Colon (tissue), 2 donors: Measurements from ENCODE around the gene TMEM256.

Experiments used
- FAIRE-seq: peaks from 2 replicates; lab custom pipeline; 2012; peaks lifted over from hg19 to GRCh38; lab: Jason Lieb, UNC
- donor health status: control.
- donor health status: control.

TMEM256 gene

GRCh38 chr17:7429722-7430121 is 25.8 kb upstream of the TMEM256 start:
- FAIRE-seq = no peak

- no peak for FAIRE-seq
Measured at GRCh38 chr17:7428557-7428956, 24.7 kb upstream of the TMEM256 start, which contains the start of gene SPEM3. TSS of gene SPEM3 (plus strand) at chr17:7428857. CDS start at chr17:7428903, 46 bp downstream.

- no peak for FAIRE-seq
Measured at GRCh38 chr17:7427549-7427948, 23.7 kb upstream of the TMEM256 start.

- no peak for FAIRE-seq
Measured at GRCh38 chr17:7426896-7427489, 23.1 kb upstream of the TMEM256 start.

- FAIRE-seq = no peak
Measured at GRCh38 chr17:7426203-7426863, 22.4 kb upstream of the TMEM256 start.

- FAIRE-seq = no peak
Measured at GRCh38 chr17:7425756-7426155, 21.9 kb upstream of the TMEM256 start.

- no peak for FAIRE-seq
Measured at GRCh38 chr17:7425316-7425715, 21.4 kb upstream of the TMEM256 start, which contains the start of gene SPEM2. TSS of gene SPEM2 (plus strand) at chr17:7425616. CDS start at chr17:7425689, 73 bp downstream.

- no peak for FAIRE-seq
Measured at GRCh38 chr17:7423679-7424078, 19.8 kb upstream of the TMEM256 start.

- no peak for FAIRE-seq
Measured at GRCh38 chr17:7421186-7421585, 17.3 kb upstream of the TMEM256 start.

GRCh38 chr17:7419819-7420610 is 16.1 kb upstream of the TMEM256 start, which contains the start of gene SPEM1:
TSS of gene SPEM1 (plus strand) at chr17:7420324. CDS start at chr17:7420385, 61 bp downstream.
- FAIRE-seq = no peak

GRCh38 chr17:7418472-7419152 is 14.7 kb upstream of the TMEM256 start:
- FAIRE-seq = no peak

GRCh38 chr17:7417056-7417655 is 13.3 kb upstream of the TMEM256 start:
- FAIRE-seq = no peak

- FAIRE-seq = no peak
Measured at GRCh38 chr17:7416323-7416722, 12.4 kb upstream of the TMEM256 start.

- no peak for FAIRE-seq
Measured at GRCh38 chr17:7415784-7416183, 11.9 kb upstream of the TMEM256 start.

GRCh38 chr17:7414837-7415236 is 10.9 kb upstream of the TMEM256 start:
- FAIRE-seq = no peak

- FAIRE-seq = no peak
Measured at GRCh38 chr17:7413346-7413985, 9.6 kb upstream of the TMEM256 start.

- FAIRE-seq = no peak
Measured at GRCh38 chr17:7411427-7411750, 7.5 kb upstream of the TMEM256 start.

- FAIRE-seq = no peak
Measured at GRCh38 chr17:7410634-7411426, 6.9 kb upstream of the TMEM256 start.

GRCh38 chr17:7409716-7410115 is 5.8 kb upstream of the TMEM256 start:
- FAIRE-seq = no peak

- no peak for FAIRE-seq
Measured at GRCh38 chr17:7408863-7409262, 5.0 kb upstream of the TMEM256 start.

GRCh38 chr17:7408252-7408727 is 4.4 kb upstream of the TMEM256 start:
- FAIRE-seq = no peak
